Psoas muscle (tissue), 8 donors: ENCODE results near the gene SLC39A12. TPM values are rescaled to one million over a fixed set of nuclear protein-coding genes. Genes with fewer than 3 reads are reported as not detected.

ENCODE experiments used
- ATAC-seq, 4 donors: fragments of 200-7000 bp; cut with Tn5 transposase; one replicate each; pipeline ENCODE4 v1.9.1; 2020; ENCODE audit warnings: moderate library complexity in 3 of 4, mild to moderate bottlenecking in 2 of 4
- DNase-seq, 2 donors: peaks; one replicate each; pipeline ENCODE4 v3.0.0-alpha.2; 2020
- H3K27ac ChIP-seq: fragments of 200-600 bp; one replicate; pipeline ENCODE4 v1.8.0; 2022
- H3K27me3 ChIP-seq, 3 donors: fragments of 200-600 bp in 1 of 3; one replicate each; pipeline versions ENCODE4 v1.6.1 to v1.8.0; 2013 to 2022; ENCODE audit warnings: low read length in 2 of 3, mild to moderate bottlenecking in 2 of 3, moderate library complexity in 1 of 3; ENCODE audit not compliant: insufficient read depth in 3 of 3
- H3K36me3 ChIP-seq, 2 donors: fragments of 200-600 bp in 1 of 2; one replicate each; pipeline versions ENCODE4 v1.6.1 to v1.8.0; 2013 to 2022; ENCODE audit warnings: low read depth in 1 of 2, mild to moderate bottlenecking in 1 of 2, moderate library complexity in 1 of 2; ENCODE audit not compliant: insufficient read depth in 1 of 2
- H3K4me1 ChIP-seq: fragments of 200-600 bp; one replicate; pipeline ENCODE4 v1.8.0; 2022
- H3K4me3 ChIP-seq: fragments of 200-600 bp; one replicate; pipeline ENCODE4 v1.8.0; 2022; ENCODE audit warnings: mild to moderate bottlenecking
- H3K9me3 ChIP-seq: fragments of 200-600 bp; one replicate; pipeline ENCODE4 v1.8.0; 2022
- CTCF ChIP-seq: fragments of 200-600 bp; IDR thresholded peaks from one replicate; pipeline ENCODE4 v1.8.0; 2022; ENCODE audit warnings: antibody characterized with exemption
- WGBS, 3 donors: extraction: QIAGEN DNeasy Blood & Tissue Kit; methylation state at CpG; one replicate each; pipeline versions ENCODE4 v1.1.6 to v1.1.7; 2013; 5-methylcytosine and 5-hydroxymethylcytosine counted together
- intact Hi-C, 2 donors: fragments of 100-400 bp; cut with DNase I; formaldehyde crosslinking; loops; one replicate each; pipeline versions ENCODE4 v1.11.0 to v1.14.2; 2022
- polyA plus RNA-seq, 3 donors: library from polyadenylated mRNA; stranded (reverse); fragments of 200-250 nt; gene quantifications; one replicate each; pipeline ENCODE4 v1.2.3, GENCODE V29; 2013
- total RNA-seq, 4 donors: library from RNA; stranded (reverse); fragmentation: NEBNext Ultra II Directional in 2 of 4; extraction: Animal tissue kit (Norgen Biotek cat#: 25700) in 2 of 4; gene quantifications; one replicate each; pipeline versions ENCODE4 v1.2.1 to v1.2.4, GENCODE V29; 2021 to 2023
- donor health status: healthy with polysubstance abuse.
- donor health status: DM: no; HTN: no; CAD: no; lungs with moderate emphysema.
- donor health status: Bipolar disorder and iron deficiency.
- donor health status: healthy.
- donor health status: DM: yes; HTN: yes; CAD: no.
- donor health status: DM: no; HTN: no; CAD: no.
- donor health status: DM: no; HTN: no; CAD: no.
- donor health status: DM: yes; HTN: yes; CAD: no.

SLC39A12 gene
- total and polyA plus RNA-seq, 7 donors = 0.01 TPM; not detected in 6

DNA sequence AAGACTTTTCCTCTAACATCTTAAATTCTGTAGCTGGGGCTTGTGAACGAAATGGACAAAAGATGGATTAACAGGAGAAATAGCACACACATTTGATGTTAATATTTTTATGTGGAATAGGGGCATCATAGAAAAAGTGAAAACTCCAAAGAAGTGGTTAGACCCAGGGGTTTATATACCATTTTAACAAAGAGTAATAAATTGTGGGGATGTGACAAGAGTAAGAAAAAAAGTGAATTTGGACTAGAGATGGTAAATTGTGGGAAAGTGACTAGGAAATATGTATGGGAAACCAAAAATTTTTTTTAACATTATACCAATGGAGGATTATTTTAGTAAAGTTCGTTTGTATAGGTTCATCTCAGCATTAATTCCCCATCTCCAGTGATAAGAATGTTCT lies 8.2 kb downstream of the SLC39A12 start:
- no peaks in the 10 kb centered on the region for H3K4me1 ChIP-seq
- H3K27me3 ChIP-seq = no peaks in the 10 kb centered on the region
- WGBS, 3 donors = 57 to 68% (median 60%) methylated on average over 2 of the region's 2 CpGs
- TF ChIP-seq CTCF = no peak
- no peaks in the 10 kb centered on the region for H3K9me3 ChIP-seq
- H3K27ac ChIP-seq = no peak overlapping the region
- no peak for ATAC-seq
- DNase-seq = no peak
- intact Hi-C loops = no loop called here
- H3K4me3 ChIP-seq = no peak overlapping the region
- no peaks in the 10 kb centered on the region for H3K36me3 ChIP-seq

GRCh38 chr10:17961551-17962422 lies 10.1 kb downstream of the SLC39A12 start:
- no peak for ATAC-seq
- Histone ChIP-seq H3K27me3 (no peaks in the 10 kb centered on the region), H3K4me3 (no peak overlapping the region), H3K9me3 (no peaks in the 10 kb centered on the region), H3K36me3 (no peaks in the 10 kb centered on the region), H3K27ac (no peak overlapping the region), H3K4me1 (no peaks in the 10 kb centered on the region)
- 67 to 89% (median 74%) methylated on average over 4 of the region's 4 CpGs for WGBS, 3 donors
- DNase-seq = no peak
- no peak for TF ChIP-seq CTCF
- intact Hi-C loops = no loop called here

DNA sequence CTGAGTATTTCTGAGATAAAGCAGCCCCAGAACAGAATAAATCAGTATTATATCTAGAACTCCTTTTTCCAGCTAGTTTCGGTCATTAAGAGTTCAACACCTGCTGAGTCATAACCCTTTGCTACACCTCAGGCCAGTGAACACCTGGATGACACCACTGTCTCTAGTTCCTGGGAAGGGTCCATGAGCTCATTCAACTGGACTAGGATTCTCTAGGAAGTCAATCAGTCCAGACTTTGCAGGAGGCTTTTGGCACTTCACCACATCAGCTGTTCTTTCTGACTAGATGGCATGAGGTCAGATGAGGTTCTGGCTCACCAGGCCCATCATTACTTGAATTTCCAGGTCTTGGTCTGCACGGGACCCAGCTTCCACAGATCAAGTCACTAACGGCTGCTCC lies 11.7 kb downstream of the SLC39A12 start:
- no peak overlapping the region for H3K4me3 ChIP-seq
- no peak for TF ChIP-seq CTCF
- ATAC-seq = no peak
- H3K27ac ChIP-seq = no peak overlapping the region
- intact Hi-C loops = no loop called here
- no peaks in the 10 kb centered on the region for H3K9me3 ChIP-seq
- WGBS, 3 donors = 46 to 63% (median 52%) methylated on average over 3 of the region's 3 CpGs
- H3K27me3 ChIP-seq = no peaks in the 10 kb centered on the region
- no peak for DNase-seq
- no peaks in the 10 kb centered on the region for H3K36me3 ChIP-seq
- no peaks in the 10 kb centered on the region for H3K4me1 ChIP-seq

DNA sequence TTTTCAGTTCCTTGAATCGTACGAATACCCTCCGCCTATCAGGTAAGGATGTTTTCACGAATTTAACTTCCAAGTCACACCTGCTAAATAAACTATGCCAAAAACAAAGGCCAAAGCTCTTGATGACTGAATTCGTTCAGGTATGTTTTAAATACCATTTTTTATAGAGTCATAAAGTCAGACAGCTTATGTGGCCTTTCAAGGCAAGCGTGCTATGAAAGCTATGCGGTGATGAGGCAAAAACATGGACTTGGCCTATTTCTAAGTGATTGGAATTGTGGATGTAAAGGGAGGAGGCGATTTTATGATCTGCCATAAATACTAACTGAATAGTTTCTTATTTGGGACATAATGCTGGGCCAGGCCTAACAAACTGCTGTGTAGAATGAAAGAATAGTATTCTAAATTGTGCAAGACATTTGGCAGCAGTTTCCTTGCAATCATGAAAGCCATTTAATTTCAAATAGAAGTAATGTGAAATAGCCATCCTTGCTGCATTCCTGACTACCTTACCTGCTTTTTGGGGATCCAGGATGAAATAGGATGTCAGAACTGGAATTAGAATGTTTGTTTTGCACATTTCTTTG lies 14.0 kb downstream of the SLC39A12 start:
- no peak for TF ChIP-seq CTCF
- 68 to 72% (median 69%) methylated on average over 8 of the region's 8 CpGs for WGBS, 3 donors
- Histone ChIP-seq H3K27ac (no peak overlapping the region), H3K27me3 (no peaks in the 10 kb centered on the region), H3K36me3 (no peaks in the 10 kb centered on the region), H3K4me3 (no peak overlapping the region), H3K9me3 (peaks cover 14% of the 10 kb centered on the region), H3K4me1 (no peaks in the 10 kb centered on the region)
- intact Hi-C loops = no loop called here
- DNase-seq = no peak
- ATAC-seq = no peak
